HFFc6 (cell line): ENCODE measurements around the gene OTUB2. TPM values are rescaled to one million over a fixed set of nuclear protein-coding genes. Genes with fewer than 3 reads are reported as not detected.

ENCODE experiments used
- DNase-seq: peaks from one replicate; pipeline ENCODE4 v3.0.0-alpha.2; 2018
- H3K27ac Mint-ChIP-seq: 2 replicates; pipeline ENCODE4 v1.8.0; 2020; ENCODE audit warnings: mild to moderate bottlenecking, mixed read lengths
- H3K27me3 Mint-ChIP-seq: 2 replicates; pipeline ENCODE4 v1.8.0; 2021; ENCODE audit warnings: mild to moderate bottlenecking, moderate library complexity, mixed read lengths; ENCODE audit not compliant: insufficient read depth
- H3K36me3 Mint-ChIP-seq: 2 replicates; pipeline ENCODE4 v1.8.0; 2021; ENCODE audit warnings: low read depth, mixed read lengths
- H3K4me1 Mint-ChIP-seq: 2 replicates; pipeline ENCODE4 v1.8.0; 2020; ENCODE audit warnings: low read depth, mixed read lengths
- H3K4me3 Mint-ChIP-seq: 2 replicates; pipeline ENCODE4 v1.8.0; 2020; ENCODE audit warnings: mild to moderate bottlenecking, moderate library complexity, mixed read lengths
- H3K9me3 Mint-ChIP-seq: 2 replicates; pipeline ENCODE4 v1.8.0; 2020; ENCODE audit warnings: mild to moderate bottlenecking, mixed read lengths
- total RNA-seq, 6 experiments: library from RNA; stranded (reverse); fragmentation: NEBNext Ultra II Directional; extraction: Animal tissue kit (Norgen Biotek cat#: 25700); gene quantifications; 2 replicates in 1 of 6; 3 replicates in 5 of 6; pipeline ENCODE4 v1.2.3, GENCODE V29; 2021
- TF ChIP-seq, protein P1 (sequence below): fragments of 200-600 bp; sonication (generic); IDR thresholded peaks from 2 replicates; pipeline ENCODE4 v1.5.0; 2021; ENCODE audit warnings: antibody characterized with exemption, mild to moderate bottlenecking

OTUB2 gene
- total RNA-seq, 6 experiments from 2014 or later, result 0.77 to 1.8 (median 1.2) TPM

DNA sequence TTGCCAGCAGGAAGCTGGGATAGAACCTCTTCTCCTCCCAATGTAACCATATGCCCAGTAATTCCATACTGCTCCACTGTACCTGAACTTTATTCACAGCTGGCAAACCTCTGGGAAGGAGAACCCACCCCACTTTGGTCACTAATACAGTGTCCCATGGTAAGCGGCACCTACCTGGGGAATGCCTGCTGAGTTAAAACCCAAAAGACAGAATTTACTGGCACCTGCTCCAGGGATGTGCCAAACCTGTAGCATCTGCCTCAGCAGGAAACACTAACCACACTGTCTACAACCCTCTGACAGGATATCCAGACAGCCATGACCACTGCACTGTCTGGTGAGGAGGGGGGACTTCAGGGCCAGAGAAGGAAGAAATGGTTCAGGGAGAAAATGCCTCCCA lies 28.3 kb downstream of the OTUB2 start:
- DNase-seq, result no peak
- Mint-ChIP-seq H3K27ac (no peak overlapping the region; the same call in 1 of the 2 replicates), H3K27me3 (no peaks in the 10 kb centered on the region; the same call in 1 of the 2 replicates), H3K4me3 (no peak overlapping the region), H3K36me3 (peaks cover 61% of the 10 kb centered on the region), H3K4me1 (no peaks in the 10 kb centered on the region), H3K9me3 (no peaks in the 10 kb centered on the region)
- TF ChIP-seq, protein P1, sequence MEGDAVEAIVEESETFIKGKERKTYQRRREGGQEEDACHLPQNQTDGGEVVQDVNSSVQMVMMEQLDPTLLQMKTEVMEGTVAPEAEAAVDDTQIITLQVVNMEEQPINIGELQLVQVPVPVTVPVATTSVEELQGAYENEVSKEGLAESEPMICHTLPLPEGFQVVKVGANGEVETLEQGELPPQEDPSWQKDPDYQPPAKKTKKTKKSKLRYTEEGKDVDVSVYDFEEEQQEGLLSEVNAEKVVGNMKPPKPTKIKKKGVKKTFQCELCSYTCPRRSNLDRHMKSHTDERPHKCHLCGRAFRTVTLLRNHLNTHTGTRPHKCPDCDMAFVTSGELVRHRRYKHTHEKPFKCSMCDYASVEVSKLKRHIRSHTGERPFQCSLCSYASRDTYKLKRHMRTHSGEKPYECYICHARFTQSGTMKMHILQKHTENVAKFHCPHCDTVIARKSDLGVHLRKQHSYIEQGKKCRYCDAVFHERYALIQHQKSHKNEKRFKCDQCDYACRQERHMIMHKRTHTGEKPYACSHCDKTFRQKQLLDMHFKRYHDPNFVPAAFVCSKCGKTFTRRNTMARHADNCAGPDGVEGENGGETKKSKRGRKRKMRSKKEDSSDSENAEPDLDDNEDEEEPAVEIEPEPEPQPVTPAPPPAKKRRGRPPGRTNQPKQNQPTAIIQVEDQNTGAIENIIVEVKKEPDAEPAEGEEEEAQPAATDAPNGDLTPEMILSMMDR, result no peak

DNA sequence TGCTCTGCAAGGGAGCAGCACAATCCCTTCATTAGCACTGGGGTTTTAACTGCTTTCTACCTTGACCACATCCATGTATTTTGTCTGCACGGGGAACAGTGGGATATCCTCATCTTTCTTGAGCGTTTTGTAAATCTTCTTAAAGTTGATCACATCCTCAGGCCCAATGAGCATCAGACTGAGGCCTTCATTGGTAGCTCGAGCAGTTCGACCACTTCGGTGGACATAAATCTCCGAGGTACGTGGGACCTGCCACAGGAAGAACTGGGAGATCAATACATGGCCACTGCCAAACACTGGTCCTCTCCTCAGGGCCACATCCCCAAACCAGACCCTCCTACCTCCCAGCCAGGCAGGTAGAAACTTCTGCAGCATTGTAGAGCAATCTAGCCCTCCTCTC lies 28.8 kb downstream of the OTUB2 start:
- TF ChIP-seq, protein P1, result no peak
- no peak overlapping the region for H3K4me3 Mint-ChIP-seq
- no peaks in the 10 kb centered on the region; the same call in 1 of the 2 replicates for H3K27me3 Mint-ChIP-seq
- H3K4me1 Mint-ChIP-seq, result no peaks in the 10 kb centered on the region
- peaks cover 60% of the 10 kb centered on the region for H3K36me3 Mint-ChIP-seq
- no peak for DNase-seq
- H3K27ac Mint-ChIP-seq, result no peak overlapping the region
- no peaks in the 10 kb centered on the region for H3K9me3 Mint-ChIP-seq

DNA sequence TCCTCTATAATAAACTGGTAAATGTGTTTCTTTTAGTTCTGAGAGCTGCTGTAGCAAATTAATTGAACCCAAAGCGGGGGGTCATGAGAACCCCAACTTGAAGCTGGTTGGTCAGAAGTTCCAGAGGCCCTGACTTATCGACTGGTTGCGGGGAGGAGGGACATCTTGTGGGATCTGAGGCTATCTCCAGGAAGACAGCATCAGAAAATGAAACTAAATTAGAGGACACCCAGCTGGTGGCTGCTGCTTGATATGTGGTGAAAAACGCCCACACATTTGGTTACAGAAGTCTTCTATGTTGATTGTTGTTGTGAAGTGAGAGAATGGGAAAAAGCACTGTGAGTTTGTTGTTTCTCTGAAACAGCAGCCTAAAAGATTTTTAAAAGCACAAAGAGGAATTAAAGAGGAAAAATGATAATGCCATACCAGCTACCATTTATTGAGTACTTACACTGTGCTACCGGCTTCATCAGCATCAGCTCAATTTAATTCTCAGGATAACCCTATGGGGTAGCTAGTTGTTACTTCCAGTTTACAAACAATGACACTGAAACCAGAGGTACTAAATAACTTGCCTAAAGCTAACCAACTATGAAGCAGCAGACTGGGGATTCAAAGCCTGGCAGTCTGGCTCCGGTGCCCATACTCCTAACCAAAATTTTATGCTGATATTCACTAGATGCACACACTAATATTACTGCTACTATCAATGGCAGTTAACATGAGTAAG lies 30.6 kb downstream of the OTUB2 start:
- Mint-ChIP-seq H3K27ac (no peak overlapping the region), H3K4me3 (no peak overlapping the region), H3K27me3 (no peaks in the 10 kb centered on the region; the same call in 1 of the 2 replicates), H3K9me3 (no peaks in the 10 kb centered on the region), H3K36me3 (peaks cover 62% of the 10 kb centered on the region), H3K4me1 (no peaks in the 10 kb centered on the region)
- DNase-seq, result no peak
- TF ChIP-seq, protein P1, result no peak

DNA sequence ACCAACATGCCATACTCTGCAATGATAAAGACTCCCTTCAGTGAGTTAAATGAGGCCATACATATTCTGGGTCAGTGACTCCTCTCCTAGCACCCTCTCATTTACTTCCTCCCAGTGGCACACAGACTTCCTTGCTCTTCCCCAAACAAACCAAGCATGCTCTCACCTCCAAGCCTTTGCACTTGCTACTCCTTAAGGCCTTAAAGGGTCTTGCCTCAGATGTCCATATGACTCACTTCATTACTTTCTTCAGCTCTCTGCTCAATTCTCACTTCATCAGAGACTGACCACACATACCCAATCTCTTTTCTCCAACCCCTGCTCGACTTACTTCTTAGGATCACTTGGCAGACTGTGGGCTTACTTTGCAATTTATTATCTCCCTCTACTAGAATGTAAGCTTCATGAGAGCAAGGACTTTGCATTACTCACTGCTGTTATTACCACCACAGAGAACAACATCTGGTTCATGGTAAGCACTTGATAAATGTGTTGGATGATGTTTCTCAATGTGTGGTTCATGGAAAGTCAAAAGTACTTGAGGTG lies 32.1 kb downstream of the OTUB2 start:
- peak overlapping the region; percentile 23 for H3K27ac Mint-ChIP-seq
- H3K4me1 Mint-ChIP-seq, result peaks cover 13% of the 10 kb centered on the region
- peaks cover 68% of the 10 kb centered on the region for H3K36me3 Mint-ChIP-seq
- no peaks in the 10 kb centered on the region; the same call in 1 of the 2 replicates for H3K27me3 Mint-ChIP-seq
- TF ChIP-seq, protein P1, result no peak
- no peak overlapping the region for H3K4me3 Mint-ChIP-seq
- no peak for DNase-seq
- H3K9me3 Mint-ChIP-seq, result no peaks in the 10 kb centered on the region

DNA sequence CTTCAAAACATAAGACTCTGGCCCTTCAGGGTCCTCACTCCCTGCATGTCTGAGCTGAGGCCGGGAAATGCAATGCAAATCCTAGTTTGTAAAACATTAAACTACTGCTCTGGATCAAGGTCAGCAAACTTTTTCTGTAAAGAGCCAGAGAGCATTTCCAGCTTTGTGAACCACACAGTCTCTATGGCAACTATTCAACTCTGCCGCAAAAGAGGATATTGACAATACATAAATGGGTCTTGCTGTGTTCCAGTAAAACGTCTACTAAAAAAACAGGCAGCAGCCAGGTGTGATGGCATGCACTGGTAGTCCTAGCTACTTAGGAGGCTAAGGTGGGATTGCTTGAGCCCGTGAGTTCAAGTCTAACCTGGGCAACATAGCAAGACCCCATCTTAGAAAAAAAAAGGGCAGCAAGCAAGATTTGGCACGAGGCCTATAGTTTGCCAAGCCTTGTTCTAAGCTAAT lies 32.6 kb downstream of the OTUB2 start:
- Mint-ChIP-seq H3K4me3 (no peak overlapping the region), H3K27me3 (no peaks in the 10 kb centered on the region; the same call in 1 of the 2 replicates), H3K9me3 (no peaks in the 10 kb centered on the region), H3K27ac (no peak overlapping the region), H3K36me3 (peaks cover 68% of the 10 kb centered on the region), H3K4me1 (peaks cover 17% of the 10 kb centered on the region)
- DNase-seq, result no peak
- TF ChIP-seq, protein P1, result no peak
